ENCODE results near the gene IL27RA.

DNA sequence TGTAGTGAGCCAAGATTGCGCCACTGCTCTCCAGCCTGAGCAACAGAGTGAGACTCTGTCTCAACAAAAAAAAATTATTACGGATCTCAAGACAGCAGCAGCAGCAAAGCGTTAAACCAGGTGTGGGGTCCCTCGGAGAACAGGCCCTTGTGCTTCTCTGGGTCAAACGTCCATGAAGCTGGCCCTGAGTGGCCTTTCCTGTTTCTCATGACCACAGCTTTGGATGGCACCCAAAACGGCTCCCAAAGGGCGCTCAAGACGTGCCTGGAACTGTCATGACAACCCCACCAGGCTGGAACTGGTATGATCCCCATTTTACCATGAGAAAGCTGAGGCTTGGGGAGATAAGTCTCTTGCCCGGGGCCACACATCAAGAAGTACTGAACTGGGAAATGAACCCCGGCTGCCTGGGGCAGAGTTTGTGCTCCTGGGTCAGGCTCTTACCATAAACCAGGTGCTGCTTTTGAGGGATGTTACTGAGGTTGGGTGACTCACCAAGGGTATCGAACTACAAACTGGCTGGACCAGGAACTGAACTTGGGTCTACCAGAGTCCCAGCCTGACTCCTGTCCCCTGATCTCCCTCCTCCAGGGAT, 70.6 kb downstream of the IL27RA start:
- TF ChIP-seq EZH2 (IDR thresholded peaks at IDR 0.05; ENCODE audit: low read depth, unreplicated experiment) = no peak
- TF ChIP-seq, protein P1, sequence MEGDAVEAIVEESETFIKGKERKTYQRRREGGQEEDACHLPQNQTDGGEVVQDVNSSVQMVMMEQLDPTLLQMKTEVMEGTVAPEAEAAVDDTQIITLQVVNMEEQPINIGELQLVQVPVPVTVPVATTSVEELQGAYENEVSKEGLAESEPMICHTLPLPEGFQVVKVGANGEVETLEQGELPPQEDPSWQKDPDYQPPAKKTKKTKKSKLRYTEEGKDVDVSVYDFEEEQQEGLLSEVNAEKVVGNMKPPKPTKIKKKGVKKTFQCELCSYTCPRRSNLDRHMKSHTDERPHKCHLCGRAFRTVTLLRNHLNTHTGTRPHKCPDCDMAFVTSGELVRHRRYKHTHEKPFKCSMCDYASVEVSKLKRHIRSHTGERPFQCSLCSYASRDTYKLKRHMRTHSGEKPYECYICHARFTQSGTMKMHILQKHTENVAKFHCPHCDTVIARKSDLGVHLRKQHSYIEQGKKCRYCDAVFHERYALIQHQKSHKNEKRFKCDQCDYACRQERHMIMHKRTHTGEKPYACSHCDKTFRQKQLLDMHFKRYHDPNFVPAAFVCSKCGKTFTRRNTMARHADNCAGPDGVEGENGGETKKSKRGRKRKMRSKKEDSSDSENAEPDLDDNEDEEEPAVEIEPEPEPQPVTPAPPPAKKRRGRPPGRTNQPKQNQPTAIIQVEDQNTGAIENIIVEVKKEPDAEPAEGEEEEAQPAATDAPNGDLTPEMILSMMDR (conservative IDR thresholded peaks at IDR 0.05; ENCODE audit: low read depth in 2 of 2) = no peak
- TF ChIP-seq, protein P2, sequence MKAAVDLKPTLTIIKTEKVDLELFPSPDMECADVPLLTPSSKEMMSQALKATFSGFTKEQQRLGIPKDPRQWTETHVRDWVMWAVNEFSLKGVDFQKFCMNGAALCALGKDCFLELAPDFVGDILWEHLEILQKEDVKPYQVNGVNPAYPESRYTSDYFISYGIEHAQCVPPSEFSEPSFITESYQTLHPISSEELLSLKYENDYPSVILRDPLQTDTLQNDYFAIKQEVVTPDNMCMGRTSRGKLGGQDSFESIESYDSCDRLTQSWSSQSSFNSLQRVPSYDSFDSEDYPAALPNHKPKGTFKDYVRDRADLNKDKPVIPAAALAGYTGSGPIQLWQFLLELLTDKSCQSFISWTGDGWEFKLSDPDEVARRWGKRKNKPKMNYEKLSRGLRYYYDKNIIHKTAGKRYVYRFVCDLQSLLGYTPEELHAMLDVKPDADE (IDR thresholded peaks at IDR 0.05) = no peak
- no peak for TF ChIP-seq JUNB (IDR thresholded peaks at IDR 0.05; ENCODE audit: unreplicated experiment)
- TF ChIP-seq POLR2AphosphoS5 (IDR thresholded peaks at IDR 0.05; ENCODE audit: low read depth) = no peak

Data from GM23338 (cell line).